SK-N-SH treated with all-trans-retinoic acid at 6 μM for 48 hours (cell line): Measurements from ENCODE around the gene KISS1.
A peak's percentile ranks its signal among the peaks of the same experiment; 100 is the strongest.

ENCODE experiments used
- ATAC-seq: fragments of 200-7000 bp; cut with Tn5 transposase; 3 replicates; pipeline ENCODE4 v1.9.1; 2020; ENCODE audit warnings: mild to moderate bottlenecking, moderate library complexity
- ARNTL ChIP-seq: fragments of 450-650 bp; formaldehyde crosslinking; IDR thresholded peaks from 2 replicates; pipeline ENCODE4 v1.5.0; 2020; ENCODE audit warnings: low read depth, mild to moderate bottlenecking, moderate library complexity, borderline replicate concordance
- BACH2 ChIP-seq: fragments of 250-450 bp; sonication (Bioruptor Pico); IDR thresholded peaks from 2 replicates; pipeline ENCODE4 v1.9.0; 2021; ENCODE audit warnings: mild to moderate bottlenecking, borderline replicate concordance
- CREB5 ChIP-seq: fragments of 250-450 bp; sonication (Bioruptor Pico); IDR thresholded peaks from 2 replicates; pipeline ENCODE4 v1.5.1; 2020; ENCODE audit warnings: low read depth, mild to moderate bottlenecking, moderate library complexity
- CSDC2 ChIP-seq: fragments of 250-450 bp; sonication (Bioruptor Pico); IDR thresholded peaks from 2 replicates; pipeline ENCODE4 v1.5.0; 2020; ENCODE audit warnings: mild to moderate bottlenecking, moderate library complexity
- ESRRG ChIP-seq: fragments of 250-450 bp; sonication (Bioruptor Pico); IDR thresholded peaks from 2 replicates; pipeline ENCODE4 v1.6.1; 2021; ENCODE audit warnings: mild to moderate bottlenecking
- ISL1 ChIP-seq: fragments of 250-450 bp; sonication (Bioruptor Pico); IDR thresholded peaks from 2 replicates; pipeline ENCODE4 v2.1.2; 2022; ENCODE audit warnings: mild to moderate bottlenecking, moderate library complexity
- OSR1 ChIP-seq: fragments of 250-450 bp; sonication (Bioruptor Pico); IDR thresholded peaks from 2 replicates; pipeline ENCODE4 v1.8.0; 2022; ENCODE audit warnings: moderate library complexity, mild to moderate bottlenecking, inconsistent platforms
- PATZ1 ChIP-seq: fragments of 250-450 bp; sonication (Bioruptor Pico); IDR thresholded peaks from 2 replicates; pipeline ENCODE4 v1.8.0; 2020; ENCODE audit warnings: mild to moderate bottlenecking, moderate library complexity, borderline replicate concordance
- POU6F1 ChIP-seq: fragments of 250-450 bp; sonication (Bioruptor Pico); IDR thresholded peaks from 2 replicates; pipeline ENCODE4 v1.8.0; 2021; ENCODE audit warnings: low read depth, mild to moderate bottlenecking, moderate library complexity, borderline replicate concordance
- PPARA ChIP-seq: fragments of 250-450 bp; sonication (Bioruptor Pico); IDR thresholded peaks from 2 replicates; pipeline ENCODE4 v1.5.0; 2020; ENCODE audit warnings: mild to moderate bottlenecking, borderline replicate concordance
- RARB ChIP-seq: fragments of 250-450 bp; sonication (Bioruptor Pico); IDR thresholded peaks from 2 replicates; pipeline ENCODE4 v1.8.0; 2021; ENCODE audit warnings: mild to moderate bottlenecking, moderate library complexity
- TCF4 ChIP-seq: fragments of 250-450 bp; sonication (Bioruptor Pico); IDR thresholded peaks from 2 replicates; pipeline ENCODE4 v1.8.0; 2021; ENCODE audit warnings: mild to moderate bottlenecking, moderate library complexity, borderline replicate concordance
- TOX ChIP-seq: fragments of 250-450 bp; sonication (Bioruptor Pico); IDR thresholded peaks from 2 replicates; pipeline ENCODE4 v1.8.0; 2021; ENCODE audit warnings: mild to moderate bottlenecking, moderate library complexity, borderline replicate concordance
- TSHZ2 ChIP-seq: fragments of 250-450 bp; sonication (Bioruptor Pico); IDR thresholded peaks from 2 replicates; pipeline ENCODE4 v1.5.0; 2020; ENCODE audit warnings: mild to moderate bottlenecking, moderate library complexity
- ZC3H10 ChIP-seq: fragments of 250-450 bp; sonication (Bioruptor Pico); IDR thresholded peaks from 2 replicates; pipeline ENCODE4 v1.5.1; 2021; ENCODE audit warnings: mild to moderate bottlenecking, moderate library complexity
- ZFP30 ChIP-seq: fragments of 450-650 bp; formaldehyde crosslinking; IDR thresholded peaks from 2 replicates; pipeline ENCODE4 v1.5.0; 2022; ENCODE audit warnings: mild to moderate bottlenecking, moderate library complexity
- ZNF565 ChIP-seq: fragments of 450-650 bp; formaldehyde crosslinking; conservative IDR thresholded peaks from 2 replicates; pipeline ENCODE4 v1.5.0; 2020; ENCODE audit warnings: low read depth, mild to moderate bottlenecking, moderate library complexity
- ZNF70 ChIP-seq: fragments of 450-650 bp; formaldehyde crosslinking; IDR thresholded peaks from 2 replicates; pipeline ENCODE4 v1.5.0; 2020; ENCODE audit warnings: mild to moderate bottlenecking, moderate library complexity
- ZNF8 ChIP-seq: fragments of 450-650 bp; formaldehyde crosslinking; IDR thresholded peaks from 2 replicates; pipeline ENCODE4 v1.5.0; 2020; ENCODE audit warnings: mild to moderate bottlenecking, moderate library complexity

Gene KISS1

GRCh38 chr1:204174958-204175357, 21.3 kb downstream of the KISS1 start:
- no peak for ATAC-seq
- TF ChIP-seq TCF4, result no peak
- TF ChIP-seq ARNTL (CRISPR knock-in tag), result no peak
- TF ChIP-seq PATZ1 (CRISPR knock-in tag), result no peak
- TF ChIP-seq ISL1 (CRISPR knock-in tag), result no peak
- no peak for TF ChIP-seq TSHZ2 (CRISPR knock-in tag)
- no peak for TF ChIP-seq TOX (CRISPR knock-in tag)
- no peak for TF ChIP-seq ZFP30 (CRISPR knock-in tag)
- TF ChIP-seq, all 23 proteins: peak for 0

GRCh38 chr1:204172404-204173029, 23.8 kb downstream of the KISS1 start:
- TF ChIP-seq PATZ1 (CRISPR knock-in tag), result no peak
- TF ChIP-seq ZNF565, result no peak
- ATAC-seq, result no peak

GRCh38 chr1:204171751-204172178, 24.5 kb downstream of the KISS1 start:
- ATAC-seq, result no peak
- TF ChIP-seq ARNTL (CRISPR knock-in tag) (no peak), OSR1 (CRISPR knock-in tag) (peak; percentile 96)

- TF ChIP-seq POU6F1 (CRISPR knock-in tag) (no peak), RARB (CRISPR knock-in tag) (no peak), TCF4 (no peak), ZNF8 (CRISPR knock-in tag) (no peak), BACH2 (CRISPR knock-in tag) (no peak), ZC3H10 (CRISPR knock-in tag) (no peak)
Measured at GRCh38 chr1:204170494-204171155, 25.7 kb downstream of the KISS1 start.

GRCh38 chr1:204169858-204170257, 26.4 kb downstream of the KISS1 start:
- ATAC-seq, result no peak
- TF ChIP-seq ISL1 (CRISPR knock-in tag), result no peak
- no peak for TF ChIP-seq ZNF565
- no peak for TF ChIP-seq PPARA (CRISPR knock-in tag)

More at GRCh38 chr1:204170494-204171155, 25.7 kb downstream of the KISS1 start:
- ATAC-seq, result no peak

GRCh38 chr1:204167730-204168129, 28.6 kb downstream of the KISS1 start:
- ATAC-seq, result no peak
- no peak for TF ChIP-seq CSDC2 (CRISPR knock-in tag)
- TF ChIP-seq ESRRG (CRISPR knock-in tag), result no peak
- TF ChIP-seq PATZ1 (CRISPR knock-in tag), result no peak
- TF ChIP-seq ISL1 (CRISPR knock-in tag), result no peak
- TF ChIP-seq TOX (CRISPR knock-in tag), result no peak
- no peak for TF ChIP-seq ZNF8 (CRISPR knock-in tag)
- TF ChIP-seq ZNF70 (CRISPR knock-in tag), result no peak
- TF ChIP-seq CREB5 (CRISPR knock-in tag), result no peak
- TF ChIP-seq ZNF565, result no peak
